Anterior cingulate cortex (tissue), 58 donors: ENCODE measurements around the gene ADAM30.

ENCODE experiments used
- DNase-seq, 58 donors: peaks; one replicate each; lab custom pipeline; 2025; lab: John Stamatoyannopoulos, UW

ADAM30 gene

GRCh38 chr1:119896303-119896702 is at the start of gene ADAM30:
Gene ADAM30, minus strand, starts transcription at chr1:119896515. Its CDS starts 179 bp downstream, at chr1:119896336.
- no peak for DNase-seq

GRCh38 chr1:119943216-119943615 is 46.9 kb upstream of the ADAM30 start:
- DNase-seq: no peak

- DNase-seq: no peak
These were observed 45.1 kb upstream of the ADAM30 start for GRCh38 chr1:119941392-119941791.

GRCh38 chr1:119940697-119941096 is 44.4 kb upstream of the ADAM30 start:
- DNase-seq: no peak

- DNase-seq: no peak
These were observed 40.9 kb upstream of the ADAM30 start for GRCh38 chr1:119937198-119937597.

- DNase-seq: no peak
These were observed 39.6 kb upstream of the ADAM30 start for GRCh38 chr1:119935915-119936314.

GRCh38 chr1:119935373-119935772 is 39.1 kb upstream of the ADAM30 start:
- no peak for DNase-seq

- no peak for DNase-seq
These were observed 37.1 kb upstream of the ADAM30 start for GRCh38 chr1:119933397-119933796.

- DNase-seq: no peak
These were observed 33.5 kb upstream of the ADAM30 start for GRCh38 chr1:119929643-119930315.

- DNase-seq: no peak
These were observed 30.2 kb upstream of the ADAM30 start for GRCh38 chr1:119926553-119926952.

- peak in 1 of 58 donors; percentile 9 for DNase-seq
These were observed 28.9 kb upstream of the ADAM30 start for GRCh38 chr1:119924948-119925898.

GRCh38 chr1:119920104-119920968 is 24.0 kb upstream of the ADAM30 start:
- no peak for DNase-seq

GRCh38 chr1:119919241-119919640 is 22.9 kb upstream of the ADAM30 start:
- DNase-seq: no peak

GRCh38 chr1:119918301-119918700 is 22.0 kb upstream of the ADAM30 start:
- no peak for DNase-seq

- no peak for DNase-seq
These were observed 21.2 kb upstream of the ADAM30 start for GRCh38 chr1:119917304-119918055.

- DNase-seq: no peak
These were observed 19.2 kb upstream of the ADAM30 start for GRCh38 chr1:119915517-119915916.

GRCh38 chr1:119914071-119914470 is 17.8 kb upstream of the ADAM30 start:
- DNase-seq: no peak

GRCh38 chr1:119912963-119913362 is 16.6 kb upstream of the ADAM30 start:
- no peak for DNase-seq

GRCh38 chr1:119911775-119912174 is 15.5 kb upstream of the ADAM30 start:
- DNase-seq: no peak

- DNase-seq: no peak
These were observed 14.3 kb upstream of the ADAM30 start for GRCh38 chr1:119910618-119911017.
